ENCODE measurements around the gene DNAJC13.

- no peak for TF ChIP-seq ZNF70 (CRISPR knock-in tag; IDR thresholded peaks at IDR 0.05)
- TF ChIP-seq ARNTL (CRISPR knock-in tag; IDR thresholded peaks at IDR 0.05; ENCODE audit: borderline replicate concordance, low read depth), result no peak
- no peak for TF ChIP-seq ZFP3 (CRISPR knock-in tag; IDR thresholded peaks at IDR 0.05)
- TF ChIP-seq TOX (CRISPR knock-in tag; IDR thresholded peaks at IDR 0.05; ENCODE audit: borderline replicate concordance), result no peak
Measured at GRCh38 chr3:132488151-132488550, 70.8 kb downstream of the DNAJC13 start.
